Measurements from ENCODE around the gene PRKN.

The PRKN gene

GRCh38 chr6:162088091-162088490 lies 639.5 kb downstream of the PRKN start:
- Histone ChIP-seq H3F3A (ENCODE audit: insufficient read depth, low read length) (no peaks in the 10 kb centered on the region), H3K9me3 (replicated peaks; ENCODE audit: insufficient read depth, low read length) (no peaks in the 10 kb centered on the region), H3K4me1 (ENCODE audit: low read length) (no peaks in the 10 kb centered on the region), H3K9ac (ENCODE audit: low read length) (no peak overlapping the region), H3K4me3 (ENCODE audit: low read length) (no peak overlapping the region), H3K4me2 (ENCODE audit: low read depth, low read length) (no peak overlapping the region), H3K9me2 (replicated peaks; ENCODE audit: insufficient read depth, low read length) (no peaks in the 10 kb centered on the region), H3K27ac (ENCODE audit: low read length) (no peak overlapping the region), H3K36me3 (replicated peaks; ENCODE audit: insufficient read depth, low read length) (no peaks in the 10 kb centered on the region), H3K79me2 (ENCODE audit: low read length) (no peaks in the 10 kb centered on the region), H4K20me1 (ENCODE audit: insufficient read depth, low read length) (no peaks in the 10 kb centered on the region), H3K27me3 (replicated peaks; ENCODE audit: insufficient read depth, low read length) (no peaks in the 10 kb centered on the region), H2AFZ (ENCODE audit: low read length) (no peak overlapping the region)
- TF ChIP-seq EZH2phosphoT487 (IDR thresholded peaks at IDR 0.05; ENCODE audit: low read length) (no peak), EZH2 (optimal IDR thresholded peaks at IDR 0.05; ENCODE audit: low read depth, low read length) (no peak)
- DNase-seq, result no peak

GRCh38 chr6:162085561-162085960 lies 642.0 kb downstream of the PRKN start:
- Histone ChIP-seq H3K27ac (ENCODE audit: low read length) (no peak overlapping the region), H3K9me3 (replicated peaks; ENCODE audit: insufficient read depth, low read length) (no peaks in the 10 kb centered on the region), H3K79me2 (ENCODE audit: low read length) (no peaks in the 10 kb centered on the region), H3K36me3 (replicated peaks; ENCODE audit: insufficient read depth, low read length) (no peaks in the 10 kb centered on the region), H4K20me1 (ENCODE audit: insufficient read depth, low read length) (no peaks in the 10 kb centered on the region), H3F3A (ENCODE audit: insufficient read depth, low read length) (no peaks in the 10 kb centered on the region), H3K9ac (ENCODE audit: low read length) (no peak overlapping the region), H3K4me1 (ENCODE audit: low read length) (no peaks in the 10 kb centered on the region), H2AFZ (ENCODE audit: low read length) (no peak overlapping the region), H3K27me3 (replicated peaks; ENCODE audit: insufficient read depth, low read length) (no peaks in the 10 kb centered on the region), H3K4me2 (ENCODE audit: low read depth, low read length) (no peak overlapping the region), H3K4me3 (ENCODE audit: low read length) (no peak overlapping the region), H3K9me2 (replicated peaks; ENCODE audit: insufficient read depth, low read length) (no peaks in the 10 kb centered on the region)
- DNase-seq, result no peak
- TF ChIP-seq EZH2 (optimal IDR thresholded peaks at IDR 0.05; ENCODE audit: low read depth, low read length) (no peak), EZH2phosphoT487 (IDR thresholded peaks at IDR 0.05; ENCODE audit: low read length) (no peak), CTCF (IDR thresholded peaks at IDR 0.05; ENCODE audit: low read length) (no peak)

GRCh38 chr6:162082520-162082919 lies 645.0 kb downstream of the PRKN start:
- H3K4me3 ChIP-seq (ENCODE audit: low read length), result no peak overlapping the region
- H3F3A ChIP-seq (ENCODE audit: insufficient read depth, low read length), result no peaks in the 10 kb centered on the region
- H3K27ac ChIP-seq (ENCODE audit: low read length), result no peak overlapping the region
- H3K79me2 ChIP-seq (ENCODE audit: low read length), result no peaks in the 10 kb centered on the region
- no peaks in the 10 kb centered on the region for H3K27me3 ChIP-seq (replicated peaks; ENCODE audit: insufficient read depth, low read length)
- no peaks in the 10 kb centered on the region for H3K36me3 ChIP-seq (replicated peaks; ENCODE audit: insufficient read depth, low read length)
- no peaks in the 10 kb centered on the region for H4K20me1 ChIP-seq (ENCODE audit: insufficient read depth, low read length)
- TF ChIP-seq CTCF (IDR thresholded peaks at IDR 0.05; ENCODE audit: low read length) (no peak), EZH2 (optimal IDR thresholded peaks at IDR 0.05; ENCODE audit: low read depth, low read length) (no peak), EZH2phosphoT487 (IDR thresholded peaks at IDR 0.05; ENCODE audit: low read length) (no peak)
- no peak overlapping the region for H2AFZ ChIP-seq (ENCODE audit: low read length)
- H3K9ac ChIP-seq (ENCODE audit: low read length), result no peak overlapping the region
- DNase-seq, result no peak
- H3K4me2 ChIP-seq (ENCODE audit: low read depth, low read length), result no peak overlapping the region
- no peaks in the 10 kb centered on the region for H3K4me1 ChIP-seq (ENCODE audit: low read length)
- no peaks in the 10 kb centered on the region for H3K9me2 ChIP-seq (replicated peaks; ENCODE audit: insufficient read depth, low read length)
- no peaks in the 10 kb centered on the region for H3K9me3 ChIP-seq (replicated peaks; ENCODE audit: insufficient read depth, low read length)

GRCh38 chr6:162078667-162079066 lies 648.9 kb downstream of the PRKN start:
- H2AFZ ChIP-seq (ENCODE audit: low read length), result no peak overlapping the region
- H3K79me2 ChIP-seq (ENCODE audit: low read length), result no peaks in the 10 kb centered on the region
- no peaks in the 10 kb centered on the region for H3K27me3 ChIP-seq (replicated peaks; ENCODE audit: insufficient read depth, low read length)
- H3K27ac ChIP-seq (ENCODE audit: low read length), result no peak overlapping the region
- H3K4me1 ChIP-seq (ENCODE audit: low read length), result no peaks in the 10 kb centered on the region
- DNase-seq, result no peak
- H3K9me3 ChIP-seq (replicated peaks; ENCODE audit: insufficient read depth, low read length), result no peaks in the 10 kb centered on the region
- H3K4me2 ChIP-seq (ENCODE audit: low read depth, low read length), result no peak overlapping the region
- H3K4me3 ChIP-seq (ENCODE audit: low read length), result no peak overlapping the region
- no peak overlapping the region for H3K9ac ChIP-seq (ENCODE audit: low read length)
- no peaks in the 10 kb centered on the region for H3K9me2 ChIP-seq (replicated peaks; ENCODE audit: insufficient read depth, low read length)
- H3F3A ChIP-seq (ENCODE audit: insufficient read depth, low read length), result no peaks in the 10 kb centered on the region
- TF ChIP-seq CTCF (IDR thresholded peaks at IDR 0.05; ENCODE audit: low read length) (no peak), EZH2 (optimal IDR thresholded peaks at IDR 0.05; ENCODE audit: low read depth, low read length) (no peak), EZH2phosphoT487 (IDR thresholded peaks at IDR 0.05; ENCODE audit: low read length) (no peak)
- no peaks in the 10 kb centered on the region for H4K20me1 ChIP-seq (ENCODE audit: insufficient read depth, low read length)
- no peaks in the 10 kb centered on the region for H3K36me3 ChIP-seq (replicated peaks; ENCODE audit: insufficient read depth, low read length)
